Medulla oblongata (tissue), 1 donor: ENCODE data around the gene CSNK2B.

Experiments
- DNase-seq: peaks from one replicate; pipeline ENCODE4 v3.0.0-alpha.2; 2015; ENCODE audit errors: extremely low spot score

Gene CSNK2B

GRCh38 chr6:31665501-31666336 lies at the start of gene CSNK2B:
Gene CSNK2B (plus strand): TSS chr6:31666080. CDS start chr6:31666832, 752 bp downstream.
- peak; percentile 99 for DNase-seq

GRCh38 chr6:31617010-31617409 lies 48.9 kb upstream of the CSNK2B start:
- DNase-seq, result no peak

- DNase-seq, result peak; percentile 99
Measured at GRCh38 chr6:31619805-31620585, 45.9 kb upstream of the CSNK2B start.

- DNase-seq, result peak; percentile 61
Measured at GRCh38 chr6:31620586-31621319, 45.1 kb upstream of the CSNK2B start, which contains the start of gene PRRC2A. Gene PRRC2A (plus strand): TSS chr6:31620715. CDS start chr6:31622790, 2,075 bp downstream.

- DNase-seq, result peak; percentile 37
Measured at GRCh38 chr6:31621320-31621939, 44.5 kb upstream of the CSNK2B start.

GRCh38 chr6:31621991-31622390 lies 43.9 kb upstream of the CSNK2B start:
- peak; percentile 32 for DNase-seq

GRCh38 chr6:31622684-31623091 lies 43.2 kb upstream of the CSNK2B start:
- no peak for DNase-seq

GRCh38 chr6:31624070-31624469 lies 41.8 kb upstream of the CSNK2B start:
- DNase-seq, result no peak

GRCh38 chr6:31626952-31627351 lies 38.9 kb upstream of the CSNK2B start:
- no peak for DNase-seq

- no peak for DNase-seq
Measured at GRCh38 chr6:31627690-31628287, 38.1 kb upstream of the CSNK2B start.

GRCh38 chr6:31629014-31629413 lies 36.9 kb upstream of the CSNK2B start:
- no peak for DNase-seq

- no peak for DNase-seq
Measured at GRCh38 chr6:31630177-31630934, 35.5 kb upstream of the CSNK2B start.

- no peak for DNase-seq
Measured at GRCh38 chr6:31631209-31631608, 34.7 kb upstream of the CSNK2B start.

GRCh38 chr6:31631681-31632278 lies 34.1 kb upstream of the CSNK2B start:
- no peak for DNase-seq

- no peak for DNase-seq
Measured at GRCh38 chr6:31632279-31632946, 33.5 kb upstream of the CSNK2B start.

- no peak for DNase-seq
Measured at GRCh38 chr6:31633447-31633846, 32.4 kb upstream of the CSNK2B start.

- no peak for DNase-seq
Measured at GRCh38 chr6:31634131-31634530, 31.7 kb upstream of the CSNK2B start.

- DNase-seq, result no peak
Measured at GRCh38 chr6:31634969-31635575, 30.8 kb upstream of the CSNK2B start.
